Hematopoietic multipotent progenitor cell treated with erythropoietin and hydrocortisone succinate and interleukin-3 and kit ligand, for 15 days (in vitro differentiated cells): ENCODE results near the gene GHRL.

Experiments
- DNase-seq: peaks from one replicate; pipeline ENCODE4 v3.0.0-alpha.2; 2015; ENCODE audit warnings: low spot score

GHRL gene

GRCh38 chr3:10292505-10293419, at the start of gene GHRL:
Gene GHRL (minus strand): TSS chr3:10292947. CDS start chr3:10290180, 2,767 bp downstream.
- DNase-seq = no peak

GRCh38 chr3:10341901-10342398, 49.2 kb upstream of the GHRL start:
- DNase-seq = no peak

GRCh38 chr3:10340476-10340875, 47.7 kb upstream of the GHRL start:
- DNase-seq = no peak

- DNase-seq = no peak
These were observed 47.3 kb upstream of the GHRL start for GRCh38 chr3:10340046-10340445.

- DNase-seq = no peak
These were observed 46.7 kb upstream of the GHRL start for GRCh38 chr3:10339376-10339955.

- DNase-seq = no peak
These were observed 46.0 kb upstream of the GHRL start for GRCh38 chr3:10338591-10339353.

- no peak for DNase-seq
These were observed 45.4 kb upstream of the GHRL start for GRCh38 chr3:10338164-10338470.

- no peak for DNase-seq
These were observed 44.8 kb upstream of the GHRL start for GRCh38 chr3:10337323-10338163.

GRCh38 chr3:10336761-10337160, 44.0 kb upstream of the GHRL start:
- no peak for DNase-seq

GRCh38 chr3:10335871-10336622, 43.3 kb upstream of the GHRL start:
- DNase-seq = no peak

GRCh38 chr3:10335190-10335738, 42.5 kb upstream of the GHRL start:
- DNase-seq = no peak

GRCh38 chr3:10334459-10334858, 41.7 kb upstream of the GHRL start:
- no peak for DNase-seq

- DNase-seq = no peak
These were observed 41.3 kb upstream of the GHRL start for GRCh38 chr3:10334042-10334441.

- no peak for DNase-seq
These were observed 40.6 kb upstream of the GHRL start for GRCh38 chr3:10333349-10333650.

- DNase-seq = no peak
These were observed 40.0 kb upstream of the GHRL start for GRCh38 chr3:10332481-10333348.

- DNase-seq = no peak
These were observed 38.6 kb upstream of the GHRL start for GRCh38 chr3:10331320-10331719.

GRCh38 chr3:10330319-10330718, 37.6 kb upstream of the GHRL start:
- no peak for DNase-seq

- DNase-seq = no peak
These were observed 36.8 kb upstream of the GHRL start for GRCh38 chr3:10329495-10330015.

GRCh38 chr3:10328460-10329071, 35.8 kb upstream of the GHRL start:
- no peak for DNase-seq
